A549 (cell line): ENCODE data around the gene GMCL2.

ENCODE experiments used
- CTCF ChIP-seq: fragments of >200 bp; sonication (Bioruptor Twin); formaldehyde crosslinking; IDR thresholded peaks from 3 replicates; pipeline ENCODE4 v1.5.1; 2016
- EP300 ChIP-seq, 2 experiments: fragments of >200 bp; sonication (Bioruptor Twin); formaldehyde crosslinking; IDR thresholded peaks; 2 replicates in 1 of 2; 3 replicates in 1 of 2; pipeline ENCODE4 v1.6.1; 2016 to 2017
- JUN ChIP-seq, 2 experiments: fragments of >200 bp; sonication (Bioruptor Twin); formaldehyde crosslinking; IDR thresholded peaks; 2 replicates in 1 of 2; 3 replicates in 1 of 2; pipeline ENCODE4 v1.6.1; 2016 to 2017
- MAX ChIP-seq: IDR thresholded peaks from 2 replicates; pipeline ENCODE4 v1.6.1; 2012
- SREBF2 ChIP-seq: fragments of 450-650 bp; IDR thresholded peaks from 2 replicates; pipeline ENCODE4 v1.6.1; 2014; ENCODE audit warnings: mild to moderate bottlenecking, moderate library complexity
- ZFP36 ChIP-seq: fragments of 450-650 bp; IDR thresholded peaks from 2 replicates; pipeline ENCODE4 v1.6.1; 2014; ENCODE audit warnings: borderline replicate concordance; ENCODE audit not compliant: partially characterized antibody

- TF ChIP-seq EP300 (IDR thresholded peaks at IDR 0.05) (no peak), ZFP36 (no peak), CTCF (no peak), MAX (no peak), SREBF2 (no peak), JUN (IDR thresholded peaks at IDR 0.05) (no peak)
These were observed 31.7 kb upstream of the GMCL2 start for GRCh38 chr5:178218827-178219226.
